ENCODE measurements around the gene HDAC4. TPM values are rescaled to one million over a fixed set of nuclear protein-coding genes. Genes with fewer than 3 reads are reported as not detected.

The HDAC4 gene
- total RNA-seq, 4 donors from 2014 or later: 21.6 to 72.7 (median 35.2) TPM

DNA sequence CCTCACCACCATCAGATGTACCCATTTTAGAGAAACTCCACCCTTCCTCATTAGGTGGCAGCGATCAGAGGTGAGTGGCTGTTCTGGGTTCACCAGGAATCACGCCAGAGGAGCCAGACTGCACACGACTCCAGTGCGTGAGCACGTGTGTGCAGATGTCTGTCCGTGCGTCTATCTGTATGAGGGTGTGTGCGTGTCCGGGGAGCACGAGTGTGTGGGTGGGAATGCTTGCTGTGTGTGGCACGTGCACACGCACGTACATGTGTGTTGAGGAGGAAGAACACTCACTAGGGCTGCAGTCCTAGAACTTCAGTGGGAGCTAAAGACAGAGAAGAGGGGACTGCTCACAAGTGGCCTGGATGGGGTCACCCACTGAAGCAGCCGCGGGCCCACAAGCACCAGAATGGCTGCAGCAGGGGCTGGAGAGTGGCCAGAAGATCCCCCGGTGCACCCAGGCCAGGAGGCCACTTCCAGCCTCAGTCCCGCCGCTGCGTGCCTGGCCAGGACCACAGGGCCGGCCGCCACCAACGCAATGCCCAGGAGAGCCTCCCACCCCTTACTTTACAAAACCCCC is 13.9 kb downstream of the HDAC4 start:
- 94 to 95% methylated on average over 8 to 15 of the region's 22 CpGs for WGBS, 2 donors
- peaks cover 0 to 47% (median 0%) of the 10 kb centered on the region in 3 donors for H3K36me3 ChIP-seq
- TF ChIP-seq POLR2A (IDR thresholded peaks at IDR 0.05): no peak
- TF ChIP-seq, protein P1, sequence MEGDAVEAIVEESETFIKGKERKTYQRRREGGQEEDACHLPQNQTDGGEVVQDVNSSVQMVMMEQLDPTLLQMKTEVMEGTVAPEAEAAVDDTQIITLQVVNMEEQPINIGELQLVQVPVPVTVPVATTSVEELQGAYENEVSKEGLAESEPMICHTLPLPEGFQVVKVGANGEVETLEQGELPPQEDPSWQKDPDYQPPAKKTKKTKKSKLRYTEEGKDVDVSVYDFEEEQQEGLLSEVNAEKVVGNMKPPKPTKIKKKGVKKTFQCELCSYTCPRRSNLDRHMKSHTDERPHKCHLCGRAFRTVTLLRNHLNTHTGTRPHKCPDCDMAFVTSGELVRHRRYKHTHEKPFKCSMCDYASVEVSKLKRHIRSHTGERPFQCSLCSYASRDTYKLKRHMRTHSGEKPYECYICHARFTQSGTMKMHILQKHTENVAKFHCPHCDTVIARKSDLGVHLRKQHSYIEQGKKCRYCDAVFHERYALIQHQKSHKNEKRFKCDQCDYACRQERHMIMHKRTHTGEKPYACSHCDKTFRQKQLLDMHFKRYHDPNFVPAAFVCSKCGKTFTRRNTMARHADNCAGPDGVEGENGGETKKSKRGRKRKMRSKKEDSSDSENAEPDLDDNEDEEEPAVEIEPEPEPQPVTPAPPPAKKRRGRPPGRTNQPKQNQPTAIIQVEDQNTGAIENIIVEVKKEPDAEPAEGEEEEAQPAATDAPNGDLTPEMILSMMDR (IDR thresholded peaks at IDR 0.05): no peak
- H3K4me3 ChIP-seq: no peak overlapping the region
- H3K4me1 ChIP-seq: peaks cover 0 to under 1% (median 0%) of the 10 kb centered on the region in 3 donors
- no peak for DNase-seq
- no peak overlapping the region for H3K27ac ChIP-seq
- intact Hi-C loops (cut with DNase I): no loop called here
- no peaks in the 10 kb centered on the region for H3K27me3 ChIP-seq
- no peaks in the 10 kb centered on the region for H3K9me3 ChIP-seq

DNA sequence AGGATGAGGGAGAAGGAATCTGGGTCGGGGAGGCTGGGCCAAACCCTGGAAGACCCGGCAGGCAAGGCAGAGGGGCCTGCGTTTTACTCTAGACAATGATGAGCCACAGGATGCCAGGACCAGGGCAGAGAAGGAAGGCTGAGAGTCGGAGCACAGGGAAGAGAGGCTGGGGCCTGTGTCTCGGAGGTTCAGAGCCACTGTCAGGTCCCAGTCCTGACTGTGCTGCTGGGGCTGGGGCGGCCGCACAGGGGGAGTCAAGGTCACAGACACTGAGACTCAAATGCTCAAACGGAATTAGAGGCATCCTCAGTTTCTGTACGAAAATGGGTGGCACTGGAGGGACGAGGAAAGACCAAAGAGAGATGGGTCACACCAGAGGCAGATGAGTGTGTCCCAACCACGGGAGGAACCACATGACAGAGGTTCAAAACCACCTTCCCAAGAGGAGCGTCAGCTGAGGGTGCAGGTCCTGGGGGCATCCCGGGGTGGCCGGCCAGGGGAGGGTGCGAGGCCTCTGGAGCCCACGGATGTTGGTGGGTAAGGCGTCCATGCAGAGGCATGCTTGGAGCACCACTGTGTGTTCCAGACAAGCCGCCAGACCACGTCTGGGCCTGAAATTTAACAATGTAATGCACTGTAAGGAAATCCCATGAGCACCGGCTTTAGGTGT is 14.7 kb downstream of the HDAC4 start:
- no peak for DNase-seq
- Histone ChIP-seq H3K36me3 (peaks cover 0 to 40% (median 0%) of the 10 kb centered on the region in 3 donors), H3K27ac (no peak overlapping the region), H3K9me3 (no peaks in the 10 kb centered on the region), H3K27me3 (no peaks in the 10 kb centered on the region), H3K4me1 (peaks cover 0 to 7% (median 3%) of the 10 kb centered on the region in 3 donors), H3K4me3 (no peak overlapping the region)
- WGBS, 2 donors: 86 to 88% methylated on average over 15 to 18 of the region's 20 CpGs
- no peak for TF ChIP-seq POLR2A (IDR thresholded peaks at IDR 0.05)
- TF ChIP-seq, protein P1 (IDR thresholded peaks at IDR 0.05): no peak
- intact Hi-C loops (cut with DNase I): no loop called here

DNA sequence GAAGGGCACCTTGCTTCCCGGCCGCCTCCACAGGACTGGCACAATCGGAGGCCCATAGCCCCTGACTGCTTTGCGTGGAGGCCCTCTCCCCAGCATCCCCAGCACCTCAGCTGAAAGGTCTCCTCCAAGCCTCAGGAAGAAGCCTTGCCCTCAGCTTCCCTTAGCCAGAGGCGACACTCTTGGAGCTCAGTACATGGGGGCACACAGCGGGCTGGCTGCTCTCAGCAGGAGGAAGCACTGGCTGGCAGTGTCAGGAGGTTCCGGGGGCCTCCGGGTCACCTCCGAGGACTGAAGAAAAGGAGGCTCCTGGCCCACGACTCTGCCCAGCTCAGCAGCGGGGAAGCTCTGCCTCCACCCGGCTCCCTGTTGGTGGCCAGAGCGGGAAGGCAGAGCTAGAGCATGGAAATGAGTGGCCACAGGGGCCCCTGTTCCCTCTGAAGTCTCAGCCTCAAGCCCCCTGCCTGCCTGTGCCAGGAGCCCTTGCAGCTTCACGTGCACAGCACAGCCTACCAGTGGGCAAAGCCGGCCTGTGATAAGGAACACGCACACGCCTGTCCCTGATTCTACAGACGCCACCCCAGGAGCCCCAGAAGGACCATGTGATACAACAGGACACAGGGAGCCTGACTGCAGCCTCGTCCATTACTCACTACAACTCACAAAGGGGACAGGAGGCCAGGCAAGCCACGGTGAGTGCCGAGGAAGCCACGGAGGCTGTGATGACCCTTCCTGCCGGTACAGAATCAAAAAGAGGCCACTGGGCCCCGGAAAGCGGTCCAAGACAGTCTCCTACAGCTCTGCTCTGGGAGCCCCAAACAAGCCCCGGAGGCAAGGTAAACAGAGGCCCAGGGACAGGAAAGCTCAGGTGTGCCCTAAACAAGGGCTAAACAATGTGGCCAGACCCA is 15.5 kb downstream of the HDAC4 start:
- DNase-seq: no peak
- TF ChIP-seq, protein P1 (IDR thresholded peaks at IDR 0.05): no peak
- TF ChIP-seq POLR2A (IDR thresholded peaks at IDR 0.05): no peak
- intact Hi-C loops (cut with DNase I): no loop called here
- WGBS, 2 donors: 93% methylated on average over 8 to 13 of the region's 26 CpGs
- Histone ChIP-seq H3K4me3 (no peak overlapping the region), H3K36me3 (peaks cover 0 to 44% (median 0%) of the 10 kb centered on the region in 3 donors), H3K27ac (no peak overlapping the region), H3K9me3 (no peaks in the 10 kb centered on the region), H3K4me1 (peaks cover 0 to 7% (median 3%) of the 10 kb centered on the region in 3 donors), H3K27me3 (no peaks in the 10 kb centered on the region)

DNA sequence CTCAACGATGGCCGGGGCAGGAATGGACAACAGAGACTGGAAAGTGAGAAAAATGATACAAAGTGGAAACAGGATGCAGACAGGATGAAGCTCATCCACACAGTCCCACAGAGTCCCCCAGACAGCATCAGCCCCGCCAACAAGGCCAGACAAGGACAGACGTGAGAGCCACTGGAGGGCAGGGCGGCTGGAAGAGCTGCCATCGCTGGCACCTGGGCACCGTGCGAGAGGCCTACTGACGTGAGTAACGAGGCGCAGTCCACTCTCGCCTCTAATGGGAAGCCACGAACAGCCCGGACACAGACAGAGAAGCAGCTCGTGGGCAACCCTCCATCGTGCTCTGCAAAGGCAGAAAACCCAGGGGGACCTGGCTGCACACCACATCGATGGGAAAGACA is 17.1 kb downstream of the HDAC4 start:
- peaks cover 0 to 36% (median 0%) of the 10 kb centered on the region in 3 donors for H3K36me3 ChIP-seq
- WGBS, 2 donors: 93 to 97% methylated on average over 10 to 11 of the region's 17 CpGs
- H3K27me3 ChIP-seq: no peaks in the 10 kb centered on the region
- H3K4me3 ChIP-seq: no peak overlapping the region
- H3K4me1 ChIP-seq: peaks cover 0 to 14% (median 3%) of the 10 kb centered on the region in 3 donors
- no peak for TF ChIP-seq POLR2A (IDR thresholded peaks at IDR 0.05)
- TF ChIP-seq, protein P1 (IDR thresholded peaks at IDR 0.05): no peak
- no peaks in the 10 kb centered on the region for H3K9me3 ChIP-seq
- DNase-seq: no peak
- intact Hi-C loops (cut with DNase I): no loop called here
- no peak overlapping the region for H3K27ac ChIP-seq
